Measurements from ENCODE around the gene STEAP3. TPM values are rescaled to one million over a fixed set of nuclear protein-coding genes. Genes with fewer than 3 reads are reported as not detected.

STEAP3 gene
- total RNA-seq, 4 donors from 2014 or later: 5.5 to 19.8 (median 8.1) TPM

GRCh38 chr2:119241205-119241532, 17.5 kb downstream of the STEAP3 start:
- Histone ChIP-seq H3K4me1 (peaks cover 0 to 6% (median 0%) of the 10 kb centered on the region in 4 donors), H3K27ac (no peak overlapping the region), H3K4me3 (no peak overlapping the region), H3K36me3 (peaks cover 0 to 11% (median 0%) of the 10 kb centered on the region in 3 donors), H3K27me3 (no peaks in the 10 kb centered on the region), H3K9me3 (peaks cover 0 to 8% (median 0%) of the 10 kb centered on the region in 4 donors)
- no peak for DNase-seq (ENCODE audit: low spot score in 2 of 2)
- TF ChIP-seq CTCF (IDR thresholded peaks at IDR 0.05) (no peak), POLR2A (IDR thresholded peaks at IDR 0.05) (no peak), EP300 (IDR thresholded peaks at IDR 0.05) (no peak)
- WGBS, 2 donors: 64 to 76% methylated on average over 5 of the region's 5 CpGs

GRCh38 chr2:119242276-119243119, 18.9 kb downstream of the STEAP3 start:
- TF ChIP-seq EP300 (IDR thresholded peaks at IDR 0.05) (no peak), POLR2A (IDR thresholded peaks at IDR 0.05) (no peak), CTCF (IDR thresholded peaks at IDR 0.05) (no peak)
- DNase-seq (ENCODE audit: low spot score in 2 of 2): no peak
- Histone ChIP-seq H3K9me3 (peaks cover 0 to 8% (median 0%) of the 10 kb centered on the region in 4 donors), H3K27me3 (no peaks in the 10 kb centered on the region), H3K36me3 (peaks cover 0 to 25% (median 0%) of the 10 kb centered on the region in 3 donors), H3K4me1 (peaks cover 0 to 6% (median 0%) of the 10 kb centered on the region in 4 donors), H3K27ac (no peak overlapping the region), H3K4me3 (no peak overlapping the region)
- WGBS, 2 donors: 81 to 86% methylated on average over 17 of the region's 17 CpGs

- Histone ChIP-seq H3K27me3 (no peaks in the 10 kb centered on the region), H3K4me1 (peaks cover 0 to 6% (median 0%) of the 10 kb centered on the region in 4 donors), H3K27ac (no peak overlapping the region), H3K9me3 (peaks cover 0 to 8% (median 0%) of the 10 kb centered on the region in 4 donors), H3K36me3 (peaks cover 0 to 30% (median 0%) of the 10 kb centered on the region in 3 donors), H3K4me3 (no peak overlapping the region)
- 82 to 88% methylated on average over 2 of the region's 2 CpGs for WGBS, 2 donors
- TF ChIP-seq POLR2A (IDR thresholded peaks at IDR 0.05) (no peak), EP300 (IDR thresholded peaks at IDR 0.05) (no peak), CTCF (IDR thresholded peaks at IDR 0.05) (no peak)
- no peak for DNase-seq (ENCODE audit: low spot score in 2 of 2)
These were observed 20.0 kb downstream of the STEAP3 start for GRCh38 chr2:119243621-119244020.

GRCh38 chr2:119245076-119245840, 21.6 kb downstream of the STEAP3 start:
- WGBS, 2 donors: 80 to 81% methylated on average over 8 to 9 of the region's 17 CpGs
- no peak for DNase-seq (ENCODE audit: low spot score in 2 of 2)
- no peaks in the 10 kb centered on the region for H3K27me3 ChIP-seq

More at GRCh38 chr2:119245076-119245840, 21.6 kb downstream of the STEAP3 start:
- Histone ChIP-seq H3K4me1 (peaks cover 0 to 5% (median 0%) of the 10 kb centered on the region in 4 donors), H3K27ac (no peak overlapping the region), H3K4me3 (no peak overlapping the region), H3K9me3 (peaks cover 0 to 8% (median 0%) of the 10 kb centered on the region in 4 donors), H3K36me3 (peaks cover 0 to 30% (median 0%) of the 10 kb centered on the region in 3 donors)
- TF ChIP-seq POLR2A (IDR thresholded peaks at IDR 0.05) (no peak), CTCF (IDR thresholded peaks at IDR 0.05) (no peak), EP300 (IDR thresholded peaks at IDR 0.05) (no peak)
